Left ventricle myocardium superior (tissue), 1 donor: ENCODE data around the gene GRPR. TPM values are rescaled to one million over a fixed set of nuclear protein-coding genes. Genes with fewer than 3 reads are reported as not detected.
"Not testable (repeated sequence)": the region's sequence is repeated elsewhere in the genome, so short reads cannot be mapped to it uniquely, and the experiment has no call there.

ENCODE experiments used
- ATAC-seq: fragments of 200-7000 bp; cut with Tn5 transposase; one replicate; pipeline ENCODE4 v1.9.1; 2020; ENCODE audit warnings: mild to moderate bottlenecking, moderate library complexity
- DNase-seq: peaks from one replicate; pipeline ENCODE4 v3.0.0-alpha.2; 2020
- intact Hi-C: fragments of 100-400 bp; cut with micrococcal nuclease; formaldehyde crosslinking; loops from one replicate; pipeline ENCODE4 v1.11.0; 2022
- total RNA-seq: library from RNA; stranded (reverse); fragmentation: NEBNext Ultra II Directional; extraction: Animal tissue kit (Norgen Biotek cat#: 25700); gene quantifications from one replicate; pipeline ENCODE4 v1.2.1, GENCODE V29; 2021
- donor health status: DM: no; HTN: yes; CAD: no; lungs with severe emphysema.

The GRPR gene
- total RNA-seq, 1 donor from 2014 or later = 0.22 TPM

DNA sequence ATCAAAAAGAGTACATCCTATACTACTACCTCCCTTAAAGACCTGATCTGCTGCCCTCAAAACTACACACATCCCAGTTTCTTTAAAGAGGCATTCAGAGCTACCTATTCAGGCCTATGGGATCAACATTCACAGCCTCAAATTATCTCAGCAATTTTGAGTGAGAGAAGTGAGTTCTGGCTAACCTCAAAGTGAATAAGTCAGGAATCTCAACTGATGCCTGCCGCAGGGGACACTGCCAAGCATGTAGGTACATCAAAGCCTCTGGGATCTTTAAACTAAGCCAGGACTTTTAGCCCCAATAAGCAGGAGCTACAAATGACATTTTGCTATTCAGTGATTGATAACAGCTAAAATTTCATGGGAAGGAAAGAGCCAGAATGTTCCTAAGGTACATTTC lies 11.6 kb downstream of the GRPR start:
- intact Hi-C loops = no loop called here
- ATAC-seq (no peak), DNase-seq (no peak)

DNA sequence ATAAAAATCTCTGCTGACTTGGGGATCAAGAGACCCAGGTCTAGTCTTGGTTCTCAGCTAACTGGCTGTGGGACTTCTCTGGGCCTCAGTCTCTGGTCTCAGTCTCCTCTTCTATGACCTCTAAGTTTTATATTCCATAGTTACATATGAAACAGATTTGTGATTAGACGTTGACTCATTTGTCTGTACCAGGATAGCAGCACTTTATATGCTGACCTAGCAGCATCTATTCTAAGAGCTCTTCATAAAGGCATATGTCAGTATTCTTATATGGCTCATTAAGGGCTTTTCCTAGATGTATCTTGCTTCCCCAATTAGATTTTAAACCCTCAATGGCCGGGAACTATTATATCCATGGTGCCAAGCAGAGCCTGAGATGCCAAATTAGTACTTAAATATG lies 12.7 kb downstream of the GRPR start:
- no peak for DNase-seq
- ATAC-seq = no peak
- intact Hi-C loops = no loop called here

DNA sequence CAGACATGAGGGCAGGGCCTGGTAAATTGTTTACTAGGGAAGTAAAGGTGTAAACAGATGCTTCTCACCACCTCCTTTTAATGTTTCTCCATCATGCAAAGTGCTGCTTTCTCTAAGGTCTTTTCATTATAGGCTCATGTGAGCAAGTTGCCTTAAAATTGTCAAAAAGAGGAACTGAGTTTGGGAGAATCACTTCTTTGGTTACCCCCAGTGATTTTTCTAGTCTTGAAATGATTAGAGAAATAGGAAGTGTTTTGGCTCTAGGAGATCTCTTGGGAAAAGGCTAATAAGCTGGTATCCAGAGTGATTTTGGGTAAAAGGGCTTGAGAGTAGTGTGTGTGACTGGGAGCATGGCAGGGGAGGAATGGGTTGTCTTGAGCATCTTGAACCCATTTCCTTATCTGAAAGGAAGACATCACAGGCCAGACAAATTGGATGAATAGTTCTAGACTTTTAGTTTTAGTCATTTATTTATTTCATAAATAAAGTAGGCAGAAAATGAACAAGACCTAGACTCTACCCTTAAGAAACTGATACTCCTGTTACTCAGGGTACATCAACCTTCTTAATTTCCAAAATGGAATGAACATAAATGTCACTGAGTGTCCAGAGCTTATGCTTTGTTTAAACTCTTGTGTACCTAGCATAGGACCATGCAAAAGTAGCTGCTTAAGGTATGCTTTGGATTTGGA lies 14.2 kb downstream of the GRPR start:
- no peak for ATAC-seq
- no peak for DNase-seq
- intact Hi-C loops = no loop called here

DNA sequence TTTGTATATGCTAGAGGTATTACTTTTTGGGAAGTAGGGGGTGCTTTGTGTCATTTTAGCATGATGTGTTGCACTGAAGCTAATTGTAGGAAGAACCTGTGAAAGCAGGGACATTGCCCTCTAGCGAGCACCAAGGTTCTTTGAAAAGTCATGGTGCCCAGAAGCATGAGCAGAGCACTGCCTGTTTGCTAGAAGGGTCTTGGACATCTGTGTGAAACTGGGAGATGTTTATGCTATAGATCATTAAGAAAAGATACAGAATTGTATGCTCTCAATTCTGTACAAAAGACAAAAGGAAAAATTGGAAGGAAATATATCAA lies 14.7 kb downstream of the GRPR start:
- intact Hi-C loops = no loop called here
- ATAC-seq = no peak
- DNase-seq = no peak

DNA sequence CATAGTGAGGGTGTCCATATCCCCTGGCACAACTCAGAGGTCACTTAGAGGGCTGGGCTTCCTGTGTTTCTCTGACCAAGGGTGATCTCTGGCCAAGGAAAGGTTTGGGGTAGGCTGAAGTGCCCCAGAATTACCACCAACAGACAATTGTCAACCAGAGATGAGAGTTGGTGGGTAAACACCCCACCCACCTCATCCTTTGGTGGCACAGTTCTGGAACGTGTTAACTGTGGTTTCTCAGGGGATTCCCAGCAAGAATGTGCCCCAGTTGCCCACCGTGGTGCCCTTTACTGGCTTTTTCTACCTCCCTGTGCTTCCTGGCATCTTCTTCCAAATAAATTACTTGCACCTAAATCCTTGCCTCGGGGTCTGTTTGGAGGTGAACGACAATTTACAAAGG lies 17.1 kb downstream of the GRPR start:
- DNase-seq = no peak
- intact Hi-C loops = no loop called here
- no peak for ATAC-seq

DNA sequence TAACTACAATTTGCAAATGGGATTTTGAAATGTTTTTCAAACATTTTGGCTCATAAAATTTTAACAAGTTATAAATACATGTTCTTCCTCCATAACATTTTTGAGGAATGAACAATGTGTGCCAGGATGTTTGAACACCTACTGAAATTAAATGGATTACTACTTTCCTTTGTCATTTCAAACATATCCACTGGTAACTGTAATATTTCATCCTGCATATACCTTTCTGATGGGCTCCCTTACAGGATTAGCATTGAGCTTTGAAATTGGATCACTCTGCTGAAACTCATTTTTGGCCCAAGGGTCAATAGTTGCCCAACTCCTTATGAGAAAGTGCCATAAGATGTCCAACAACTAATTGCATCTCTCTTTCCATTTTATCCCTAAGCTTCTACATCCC lies 17.6 kb downstream of the GRPR start:
- intact Hi-C loops = no loop called here
- ATAC-seq (no peak), DNase-seq (no peak)

DNA sequence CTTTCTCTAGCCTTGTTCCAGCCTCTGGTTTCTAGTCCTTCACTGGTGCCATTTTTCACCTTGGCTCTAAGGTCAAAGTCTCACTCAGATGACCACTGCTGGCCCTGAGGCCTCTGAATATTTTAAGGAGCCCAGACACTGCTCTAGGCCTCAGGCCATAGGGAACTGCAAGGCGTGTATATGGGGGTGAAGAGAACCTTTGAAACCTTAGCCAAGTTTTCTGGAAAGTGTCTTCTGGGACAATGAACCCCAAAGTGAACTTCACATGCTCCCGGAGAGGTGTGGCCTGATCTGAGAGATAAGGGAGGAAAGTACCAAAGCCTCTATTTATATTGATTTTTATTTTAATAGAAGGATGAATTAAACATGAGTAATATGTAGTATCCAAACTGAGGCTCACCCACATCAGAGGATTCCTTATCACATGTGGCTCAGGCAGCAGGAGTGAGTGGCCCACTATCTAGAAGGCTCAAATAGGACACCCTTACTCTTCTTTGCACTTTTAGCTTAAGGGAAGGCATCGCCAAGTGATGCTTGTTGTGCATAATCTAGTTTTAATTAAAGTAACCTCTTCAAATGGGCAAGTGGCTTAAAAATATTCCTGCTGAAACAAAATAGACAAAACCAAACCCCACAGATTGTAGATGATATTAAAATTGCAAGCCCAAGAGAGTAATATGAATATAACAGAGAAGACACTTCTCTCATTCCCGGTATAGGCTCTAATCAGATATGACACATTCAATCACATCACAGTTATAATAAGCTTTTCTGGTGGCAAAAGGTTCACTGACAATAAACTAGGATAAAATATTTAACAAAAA lies 18.3 kb downstream of the GRPR start:
- intact Hi-C loops = no loop called here
- DNase-seq (no peak), ATAC-seq (no peak)

DNA sequence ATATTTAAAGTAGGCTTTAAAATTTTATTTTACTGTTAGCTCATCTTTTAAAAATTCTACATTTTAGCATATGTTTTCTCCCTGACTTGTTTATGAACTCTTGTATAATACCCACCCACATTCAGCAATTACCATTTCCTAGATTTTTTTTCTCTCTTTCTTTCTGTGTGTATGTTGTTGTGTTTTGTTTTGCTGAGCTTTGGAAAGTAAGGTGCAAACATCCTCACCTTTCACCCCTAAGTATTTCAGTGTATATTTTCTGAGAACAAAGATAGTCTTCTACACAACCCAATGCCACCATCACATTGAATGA lies 18.8 kb downstream of the GRPR start:
- DNase-seq (no peak), ATAC-seq (no peak)
- intact Hi-C loops = no loop called here

DNA sequence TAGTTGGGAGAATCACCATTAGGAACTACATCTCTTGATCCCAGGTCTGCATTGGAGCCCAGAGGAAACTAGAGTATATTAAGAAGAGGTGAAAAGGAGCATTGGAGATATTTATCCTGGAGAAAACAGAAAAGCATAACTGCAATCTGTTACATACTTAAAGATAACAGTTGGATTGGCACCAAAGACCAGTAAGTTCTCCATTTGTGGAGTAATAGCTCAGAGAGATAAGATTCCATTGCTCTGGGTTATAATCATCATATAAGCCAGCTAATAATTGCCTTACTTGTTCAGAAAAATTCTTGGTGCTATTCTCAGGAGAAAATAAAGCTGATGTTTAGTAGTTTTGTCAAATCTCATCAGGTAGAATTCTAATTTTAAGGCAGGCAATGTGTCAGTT lies 20.6 kb downstream of the GRPR start:
- ATAC-seq = no peak
- no peak for DNase-seq
- intact Hi-C loops = no loop called here

DNA sequence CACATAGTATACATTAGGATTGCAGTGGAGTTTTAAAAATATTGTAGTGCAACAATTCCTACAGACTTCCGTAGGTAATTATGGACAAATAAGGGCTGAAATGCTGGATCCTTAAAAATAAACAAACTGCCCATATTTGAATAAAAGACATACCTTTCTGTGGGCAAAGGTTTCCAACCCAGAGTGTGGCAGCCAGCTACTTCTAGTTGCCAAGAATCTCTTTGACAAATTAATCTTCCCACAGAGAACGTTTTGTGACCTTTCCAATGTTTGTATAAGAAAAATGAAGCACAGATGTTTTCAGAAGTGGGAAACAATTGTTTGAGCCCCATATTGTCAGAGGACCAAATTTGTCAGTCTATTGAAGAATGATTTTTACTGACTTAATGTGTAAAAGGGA lies 21.1 kb downstream of the GRPR start:
- ATAC-seq (no peak), DNase-seq (no peak)
- intact Hi-C loops = no loop called here

DNA sequence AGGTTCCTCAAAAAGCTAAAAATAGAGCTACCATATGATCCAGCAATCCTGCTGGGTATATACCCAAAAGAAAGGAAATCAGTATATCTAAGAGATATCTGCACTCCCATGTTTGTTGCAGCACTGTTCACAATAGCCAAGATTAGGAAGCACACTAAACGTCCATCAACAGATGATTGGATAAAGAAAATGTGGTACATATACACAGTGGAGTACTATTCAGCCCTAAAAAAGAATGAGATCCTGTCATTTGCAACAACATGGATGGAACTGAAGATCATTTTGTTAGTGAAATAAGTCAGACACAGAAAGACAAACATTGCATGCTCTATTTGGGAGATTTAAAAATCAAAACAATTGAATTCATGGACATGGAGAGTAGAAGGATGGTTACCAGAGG lies 21.7 kb downstream of the GRPR start:
- DNase-seq, intact Hi-C loops, ATAC-seq: not testable (repeated sequence)

DNA sequence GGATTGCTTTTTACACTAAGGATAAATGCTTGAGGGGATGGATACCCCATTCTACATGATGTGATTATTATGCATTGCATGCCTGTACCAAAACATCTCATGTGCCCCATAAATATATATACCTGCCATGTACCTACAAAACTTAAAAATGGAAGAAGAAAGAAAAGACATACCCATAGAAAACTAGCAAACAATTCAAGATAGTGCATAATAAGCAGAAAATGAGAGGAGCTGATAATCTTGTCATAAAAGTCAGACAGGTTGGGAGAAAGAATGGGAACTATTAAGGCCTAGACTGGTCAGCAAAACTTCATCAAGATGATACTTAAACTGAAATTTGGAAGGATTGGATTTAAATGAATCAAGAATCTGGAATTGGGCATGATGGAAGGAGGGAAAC lies 22.3 kb downstream of the GRPR start:
- ATAC-seq (no peak), DNase-seq (no peak)
- intact Hi-C loops = no loop called here

DNA sequence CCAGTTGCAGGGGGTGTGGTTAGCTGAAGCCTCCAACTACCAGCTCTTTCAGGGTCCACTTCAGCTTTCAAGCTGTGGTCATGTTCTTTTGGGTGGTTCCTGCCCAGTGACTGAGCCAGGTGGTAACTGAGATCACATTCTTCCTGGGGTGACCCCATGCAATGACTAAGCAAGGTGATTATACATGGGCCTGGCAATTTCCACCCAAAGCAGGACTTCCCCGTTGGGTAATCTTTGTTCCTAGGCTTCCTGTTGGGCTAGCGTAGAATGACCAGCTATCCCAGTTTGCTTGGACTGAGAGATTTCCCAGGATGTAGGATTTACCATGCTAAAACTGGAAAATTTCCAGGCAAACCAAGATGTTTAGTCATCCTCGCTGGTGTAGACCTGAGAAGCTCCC lies 25.5 kb downstream of the GRPR start:
- intact Hi-C loops = no loop called here
- no peak for DNase-seq
- ATAC-seq = no peak

DNA sequence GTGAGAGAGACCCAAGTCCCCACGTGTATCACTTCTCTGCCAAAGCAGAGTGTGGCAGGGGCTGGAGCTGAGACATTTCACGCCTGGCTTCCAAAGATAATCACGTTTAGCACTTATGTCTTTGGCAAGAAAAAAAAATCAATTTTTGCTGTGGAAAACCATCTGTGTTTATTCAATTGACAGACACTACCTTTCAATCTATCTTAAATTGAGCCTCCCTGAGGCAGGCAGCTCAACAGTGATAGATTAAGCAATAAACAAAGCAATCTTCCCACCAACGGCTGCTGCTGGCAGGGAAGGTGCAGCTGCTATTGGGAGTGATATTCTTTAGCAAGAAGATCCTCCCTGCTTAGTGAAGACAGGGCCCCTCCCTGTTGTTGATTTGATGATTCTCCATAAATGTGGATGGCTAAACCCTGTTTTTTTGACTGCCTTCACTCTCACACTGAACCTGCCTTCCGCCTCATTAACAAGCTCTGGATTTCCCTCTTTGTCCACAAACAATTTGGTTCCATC lies 32.3 kb downstream of the GRPR start:
- DNase-seq (no peak), ATAC-seq (no peak)
- intact Hi-C loops = no loop called here

DNA sequence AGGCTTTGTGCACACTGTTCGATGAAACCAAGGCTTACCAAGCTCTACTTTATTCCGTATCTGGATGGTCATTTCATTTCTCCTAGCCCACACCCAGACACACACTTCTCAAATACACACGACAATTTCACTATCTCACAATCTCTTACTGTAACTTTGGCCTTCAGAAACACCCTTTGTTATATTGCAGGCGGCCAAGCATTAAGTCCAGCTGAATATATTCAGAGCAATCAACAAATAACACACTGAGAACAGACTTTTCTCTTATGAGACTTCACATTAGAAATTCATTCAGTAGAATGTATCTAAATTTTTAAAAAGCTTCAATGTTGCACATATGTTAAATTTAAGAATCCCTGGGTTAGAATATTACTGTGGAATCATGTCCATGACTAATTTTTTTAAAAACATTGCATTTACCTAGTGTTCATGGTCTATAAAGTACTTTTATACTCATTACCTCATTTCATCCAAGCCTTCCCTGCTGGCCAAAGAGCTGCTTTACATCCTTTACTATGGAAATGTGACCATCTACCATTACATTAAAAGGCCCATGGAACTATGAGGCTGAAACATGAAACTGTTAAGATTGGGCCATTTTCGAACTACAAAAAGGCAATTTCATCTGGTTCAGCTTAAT lies 33.4 kb downstream of the GRPR start:
- intact Hi-C loops = no loop called here
- ATAC-seq = no peak
- no peak for DNase-seq

DNA sequence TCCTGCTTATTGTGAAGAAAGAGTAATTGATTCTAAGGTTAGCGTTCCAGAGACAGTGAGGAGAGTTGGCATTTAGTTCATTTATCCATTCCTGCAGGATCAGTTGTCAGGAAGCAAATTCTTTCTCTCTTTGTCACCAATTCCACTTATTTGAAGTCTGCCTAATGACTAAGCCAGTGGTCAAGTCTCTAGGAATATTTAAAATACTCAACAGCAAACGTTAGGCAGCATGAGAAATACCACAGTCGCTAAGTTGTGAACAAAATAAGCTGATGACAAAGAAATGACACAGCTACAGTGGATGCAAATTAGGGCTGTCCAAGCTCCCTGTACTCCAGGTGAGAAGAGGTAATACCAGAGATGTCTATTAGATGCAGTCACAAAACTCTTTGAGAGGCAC lies 37.4 kb downstream of the GRPR start:
- ATAC-seq (no peak), DNase-seq (no peak)
- intact Hi-C loops = no loop called here

DNA sequence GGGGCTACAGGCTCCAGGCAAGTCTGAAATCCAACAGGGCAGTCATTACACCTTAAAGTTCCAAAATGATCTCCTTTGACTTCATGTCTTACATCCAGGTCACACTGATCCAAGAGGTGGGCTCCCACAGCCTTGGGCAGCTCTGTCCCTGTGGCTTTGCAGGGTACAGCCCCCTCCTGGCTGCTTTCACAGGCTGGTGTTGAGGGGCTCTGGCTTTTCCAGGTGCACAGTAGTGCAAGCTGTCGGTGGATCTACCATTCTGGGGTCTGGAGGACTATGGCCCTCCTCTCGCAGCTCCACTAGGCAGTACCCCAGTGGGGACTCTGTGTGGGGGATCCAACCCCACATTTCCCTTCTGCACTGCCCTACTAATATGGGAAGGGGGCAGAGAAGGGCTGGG lies 37.8 kb downstream of the GRPR start:
- intact Hi-C loops, DNase-seq, ATAC-seq: not testable (repeated sequence)

DNA sequence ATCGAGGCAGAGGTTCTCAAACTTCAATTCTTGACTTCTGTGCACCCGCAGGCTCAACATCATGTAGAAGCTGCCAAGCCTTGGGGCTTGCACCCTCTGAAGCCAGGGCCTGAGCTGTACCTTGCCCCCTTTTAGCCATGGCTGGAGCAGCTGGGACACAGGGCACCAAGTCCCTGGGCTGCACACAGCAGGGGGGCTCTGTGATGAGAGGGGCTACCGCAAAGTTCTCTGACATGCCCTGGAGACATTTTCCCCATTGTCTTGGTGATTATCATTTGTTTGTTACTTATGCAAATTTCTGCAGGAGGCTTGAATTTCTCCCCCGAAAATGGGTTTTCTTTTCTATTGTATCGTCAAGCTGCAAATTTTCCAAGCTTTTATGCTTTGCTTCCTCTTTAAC lies 39.0 kb downstream of the GRPR start:
- ATAC-seq = no peak
- DNase-seq = no peak
- intact Hi-C loops = no loop called here

DNA sequence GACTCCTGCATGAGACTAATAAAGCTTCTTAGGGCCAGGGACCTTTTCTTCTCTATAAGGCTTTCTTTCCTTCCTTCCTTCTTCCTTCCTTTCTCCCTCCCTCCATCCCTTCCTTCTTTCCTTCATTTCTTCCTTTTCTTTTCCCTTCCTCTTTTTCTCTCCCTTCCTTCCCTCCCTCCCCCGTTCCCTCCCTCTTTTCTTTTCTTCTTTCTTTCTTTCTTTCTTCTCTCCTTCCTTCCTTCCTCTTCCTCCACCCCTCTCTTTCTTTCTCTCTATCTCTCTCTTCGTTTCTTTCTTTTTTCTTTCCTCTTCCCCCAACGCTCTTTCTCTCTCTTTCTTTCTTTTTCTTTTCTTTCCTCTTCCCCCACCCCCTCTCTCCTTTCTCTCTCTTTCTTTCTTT lies 41.4 kb downstream of the GRPR start:
- ATAC-seq (no peak), DNase-seq (no peak)
- intact Hi-C loops = no loop called here

DNA sequence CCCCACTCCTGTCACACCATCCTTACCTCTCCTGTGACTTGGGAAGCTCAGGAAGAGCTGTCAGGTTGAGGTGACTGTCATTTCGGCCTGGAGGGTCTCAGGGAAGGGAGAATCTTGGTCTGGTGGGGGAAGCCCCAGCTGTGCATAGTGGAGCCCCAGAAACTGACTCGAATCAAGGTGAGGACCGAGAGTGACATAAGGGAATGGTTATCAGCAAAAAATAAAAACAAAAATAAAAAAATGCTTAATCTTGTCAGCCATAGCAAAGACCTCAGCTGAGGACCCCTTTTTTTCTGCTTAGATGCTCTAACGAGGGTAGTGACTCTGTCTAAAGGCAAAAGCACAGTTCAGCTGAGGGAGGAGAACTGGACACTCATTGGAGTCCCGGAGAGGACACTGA lies 43.8 kb downstream of the GRPR start, which contains the start of gene MAGEB17:
MAGEB17 (plus strand) TSS at position 301 of the 400 bp plus-strand sequence. CDS start 2,902 bp downstream, outside the sequence.
- intact Hi-C loops = no loop called here
- ATAC-seq = no peak

DNA sequence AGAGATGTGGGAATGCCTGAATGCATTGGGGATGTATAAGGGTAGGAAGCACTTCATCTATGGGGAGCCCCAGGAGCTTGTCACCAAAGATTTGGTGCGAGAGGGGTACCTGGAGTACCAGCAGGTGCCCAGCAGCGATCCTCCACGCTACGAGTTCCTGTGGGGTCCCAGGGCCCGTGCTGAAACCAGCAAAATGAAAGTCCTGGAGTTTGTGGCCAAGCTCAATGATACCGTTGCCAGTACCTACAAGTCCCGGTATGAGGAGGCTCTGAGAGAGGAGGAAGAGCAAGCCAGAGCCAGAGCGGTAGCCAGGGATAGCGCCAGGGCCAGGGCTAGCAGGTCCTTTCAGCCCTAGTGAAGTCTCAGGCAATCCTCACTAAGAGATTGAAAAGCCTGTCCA lies 47.7 kb downstream of the GRPR start:
- intact Hi-C loops = no loop called here
- ATAC-seq (no peak), DNase-seq (no peak)

More for the DNA sequence above, 43.8 kb downstream of the GRPR start, which contains the start of gene MAGEB17:
- DNase-seq = no peak
